ENCODE results near the gene LAT. TPM values are rescaled to one million over a fixed set of nuclear protein-coding genes. Genes with fewer than 3 reads are reported as not detected.
"Not testable (repeated sequence)": the region's sequence is repeated elsewhere in the genome, so short reads cannot be mapped to it uniquely, and the experiment has no call there.

LAT gene
- total RNA-seq, 4 donors from 2014 or later, result 4.4 to 10.6 (median 7.0) TPM

DNA sequence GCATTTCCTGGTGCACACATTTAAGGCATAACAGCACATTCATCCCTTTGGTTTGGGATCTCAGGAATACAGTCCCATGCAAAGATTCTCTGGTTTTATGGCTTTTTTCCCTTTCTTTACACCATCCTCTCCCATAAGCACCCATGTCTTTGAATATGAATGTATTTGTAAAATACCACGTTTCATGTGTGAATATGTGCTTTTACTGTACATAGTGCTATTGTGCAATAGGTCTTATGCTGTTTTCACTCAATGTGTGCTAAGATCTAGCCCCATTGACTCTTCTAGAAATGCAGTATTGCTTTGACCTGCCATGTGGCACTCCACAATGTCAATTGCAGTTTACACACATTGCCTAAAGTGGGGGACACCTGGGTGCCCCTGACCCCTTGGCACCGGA lies 20.4 kb upstream of the LAT start:
- TF ChIP-seq POLR2A (IDR thresholded peaks at IDR 0.05), result no peak
- TF ChIP-seq, protein P1, sequence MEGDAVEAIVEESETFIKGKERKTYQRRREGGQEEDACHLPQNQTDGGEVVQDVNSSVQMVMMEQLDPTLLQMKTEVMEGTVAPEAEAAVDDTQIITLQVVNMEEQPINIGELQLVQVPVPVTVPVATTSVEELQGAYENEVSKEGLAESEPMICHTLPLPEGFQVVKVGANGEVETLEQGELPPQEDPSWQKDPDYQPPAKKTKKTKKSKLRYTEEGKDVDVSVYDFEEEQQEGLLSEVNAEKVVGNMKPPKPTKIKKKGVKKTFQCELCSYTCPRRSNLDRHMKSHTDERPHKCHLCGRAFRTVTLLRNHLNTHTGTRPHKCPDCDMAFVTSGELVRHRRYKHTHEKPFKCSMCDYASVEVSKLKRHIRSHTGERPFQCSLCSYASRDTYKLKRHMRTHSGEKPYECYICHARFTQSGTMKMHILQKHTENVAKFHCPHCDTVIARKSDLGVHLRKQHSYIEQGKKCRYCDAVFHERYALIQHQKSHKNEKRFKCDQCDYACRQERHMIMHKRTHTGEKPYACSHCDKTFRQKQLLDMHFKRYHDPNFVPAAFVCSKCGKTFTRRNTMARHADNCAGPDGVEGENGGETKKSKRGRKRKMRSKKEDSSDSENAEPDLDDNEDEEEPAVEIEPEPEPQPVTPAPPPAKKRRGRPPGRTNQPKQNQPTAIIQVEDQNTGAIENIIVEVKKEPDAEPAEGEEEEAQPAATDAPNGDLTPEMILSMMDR (IDR thresholded peaks at IDR 0.05), result no peak
- Histone ChIP-seq H3K4me3 (replicated peaks in 1 of 3) (no peak overlapping the region), H3K36me3 (peaks cover 15 to 29% of the 10 kb centered on the region in 2 donors), H3K4me1 (no peaks in the 10 kb centered on the region), H3K9me3 (no peaks in the 10 kb centered on the region), H3K27ac (no peak overlapping the region), H3K27me3 (no peaks in the 10 kb centered on the region)
- intact Hi-C loops (cut with DNase I), result no loop called here
- WGBS, 2 donors, result 91 to 97% methylated on average over 2 of the region's 2 CpGs
- no peak for DNase-seq

DNA sequence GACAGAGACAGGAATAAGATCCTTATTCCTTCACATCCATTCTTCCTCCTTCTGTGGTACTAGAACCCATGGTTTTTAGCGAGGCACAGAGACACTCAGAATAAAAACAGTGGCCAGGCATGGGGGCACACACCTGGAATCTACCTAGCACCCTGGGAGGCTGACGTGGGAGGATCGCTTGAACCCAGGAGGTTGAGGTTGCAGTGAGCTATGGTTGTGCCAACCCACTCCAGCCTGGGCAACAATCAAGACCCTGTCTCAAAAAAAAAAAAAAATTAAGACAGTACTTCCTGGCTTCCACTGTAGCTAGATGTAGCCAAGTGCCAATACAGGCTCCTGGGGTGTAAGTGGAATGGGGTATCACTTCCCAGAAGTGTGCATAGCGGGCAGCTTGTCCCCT lies 17.7 kb upstream of the LAT start:
- DNase-seq, result no peak
- Histone ChIP-seq H3K4me3 (replicated peaks in 1 of 3) (no peak overlapping the region), H3K36me3 (peaks cover 15 to 18% of the 10 kb centered on the region in 2 donors), H3K27me3 (no peaks in the 10 kb centered on the region), H3K4me1 (no peaks in the 10 kb centered on the region), H3K27ac (no peak overlapping the region), H3K9me3 (no peaks in the 10 kb centered on the region)
- intact Hi-C loops (cut with DNase I), result no loop called here
- TF ChIP-seq, protein P1 (IDR thresholded peaks at IDR 0.05), result no peak
- no peak for TF ChIP-seq POLR2A (IDR thresholded peaks at IDR 0.05)
- WGBS, 2 donors, result 84 to 92% methylated on average over 4 of the region's 4 CpGs

DNA sequence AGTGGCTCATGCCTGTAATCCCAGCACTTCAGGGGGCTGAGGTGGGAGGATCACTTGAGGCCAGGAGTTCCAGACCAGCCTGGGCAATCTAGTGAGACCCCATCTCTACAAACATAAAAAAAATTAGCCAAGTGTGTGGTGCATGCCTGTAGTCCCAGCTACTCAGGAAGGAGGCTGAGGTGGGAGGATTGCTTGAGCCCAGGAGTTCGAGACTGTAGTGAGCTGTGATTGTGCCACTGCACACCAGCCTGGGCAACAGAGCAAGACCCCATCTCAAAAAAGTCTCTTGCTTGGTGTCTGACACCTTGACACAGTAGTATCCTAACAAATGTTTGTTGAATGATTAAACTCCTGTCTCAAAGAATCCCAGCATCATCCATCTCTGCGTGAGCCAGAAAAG lies 15.2 kb upstream of the LAT start:
- 77 to 93% methylated on average over 2 of the region's 2 CpGs for WGBS, 2 donors

DNA sequence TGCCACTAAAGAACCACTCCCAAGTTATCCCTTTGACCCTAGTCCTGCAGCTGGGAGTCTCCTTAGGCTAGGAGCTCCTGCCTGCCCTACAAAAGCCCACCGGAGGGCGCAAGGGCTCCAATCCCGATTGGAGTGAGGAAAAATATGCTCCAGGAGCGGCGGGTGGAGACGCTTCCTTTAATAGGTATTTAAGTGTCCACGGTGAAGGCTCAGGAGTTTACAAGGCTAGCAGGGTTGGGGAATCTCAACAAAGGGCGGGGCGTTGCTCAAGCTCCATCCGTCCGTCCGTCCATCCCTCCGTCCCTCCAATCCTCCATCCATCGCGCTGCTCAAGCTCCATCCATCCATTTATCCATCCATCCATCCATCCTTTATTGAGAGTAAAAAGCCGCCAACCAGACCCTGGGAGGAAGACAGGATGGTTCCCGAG lies 10.8 kb upstream of the LAT start:
- H3K4me3 ChIP-seq (replicated peaks in 1 of 3), result peak overlapping the region in 2 of 3 donors; percentile 57 to 87
- no peaks in the 10 kb centered on the region for H3K9me3 ChIP-seq
- WGBS, 2 donors, result 1% methylated on average over 9 to 17 of the region's 17 CpGs
- H3K27ac ChIP-seq, result peak overlapping the region; percentile 44 to 68 (median 68)
- H3K36me3 ChIP-seq, result no peaks in the 10 kb centered on the region
- intact Hi-C loops (cut with DNase I), result no loop called here
- H3K27me3 ChIP-seq, result no peaks in the 10 kb centered on the region
- peaks cover 10 to 18% of the 10 kb centered on the region in 2 donors for H3K4me1 ChIP-seq
- TF ChIP-seq, protein P1 (IDR thresholded peaks at IDR 0.05), result peak in 2 of 6 experiments; percentile 9 to 35
- TF ChIP-seq POLR2A (IDR thresholded peaks at IDR 0.05), result no peak
- DNase-seq, result peak; percentile 21 to 25

More for the DNA sequence above, 15.2 kb upstream of the LAT start:
- H3K4me1 ChIP-seq; H3K27me3 ChIP-seq; H3K4me3 ChIP-seq (replicated peaks in 1 of 3); H3K9me3 ChIP-seq; H3K36me3 ChIP-seq; intact Hi-C loops (cut with DNase I); DNase-seq; H3K27ac ChIP-seq: not testable (repeated sequence)

DNA sequence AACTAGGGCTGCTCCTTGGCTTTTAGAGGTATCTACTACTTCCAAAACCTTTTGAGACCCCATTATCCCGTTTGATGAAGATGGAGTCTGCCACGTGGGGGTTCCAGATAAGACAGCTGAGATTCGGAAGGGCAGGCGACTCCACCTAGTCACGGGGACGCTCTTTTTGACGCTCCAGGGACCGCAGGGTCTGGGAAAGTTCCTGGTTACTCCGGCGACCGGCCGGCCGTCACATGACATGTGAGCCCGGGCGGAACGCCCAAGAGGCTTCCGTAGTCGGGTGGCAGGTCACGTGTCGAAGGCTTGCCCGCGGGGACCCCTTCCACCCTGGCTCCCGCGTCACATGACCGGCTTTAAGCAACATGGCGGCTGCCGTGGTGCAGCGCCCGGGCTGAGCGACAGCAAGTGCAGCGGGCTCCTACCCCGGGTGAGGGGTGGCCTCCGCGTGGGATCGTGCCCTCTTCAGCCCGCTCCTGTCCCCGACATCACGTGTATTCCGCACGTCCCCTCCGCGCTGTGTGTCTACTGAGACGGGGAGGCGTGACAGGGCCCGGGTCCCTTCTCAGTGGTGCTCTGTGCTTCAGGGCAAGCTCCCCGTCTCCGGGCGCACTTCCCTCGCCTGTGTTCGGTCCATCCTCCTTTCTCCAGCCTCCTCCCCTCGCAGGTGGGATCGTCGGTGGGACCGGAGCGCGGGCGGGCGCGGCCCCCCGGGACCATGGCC lies 10.3 kb upstream of the LAT start, which contains the start of gene SPNS1:
Gene SPNS1, plus strand, starts transcription at position 342 of the 721 bp plus-strand sequence. Its CDS starts 374 bp downstream, at position 716.
- TF ChIP-seq POLR2A (IDR thresholded peaks at IDR 0.05), result peak in 1 of 2 donors; percentile 41
- TF ChIP-seq, protein P1 (IDR thresholded peaks at IDR 0.05), result peak in 1 of 6 experiments; percentile 26
- 0% methylated on average over 8 to 10 of the region's 60 CpGs for WGBS, 2 donors
- Histone ChIP-seq H3K4me1 (peaks cover 10 to 18% of the 10 kb centered on the region in 2 donors), H3K27ac (peak within 1 kb of the TSS; percentile 44 to 68 (median 68)), H3K9me3 (no peaks in the 10 kb centered on the region), H3K27me3 (no peaks in the 10 kb centered on the region), H3K4me3 (replicated peaks in 1 of 3) (peak within 1 kb of the TSS; percentile 66 to 87 (median 74)), H3K36me3 (no peaks in the 10 kb centered on the region)
- peak; percentile 98 to 99 for DNase-seq
- intact Hi-C loops (cut with DNase I), result no loop called here
